ENCODE data around the gene IP6K3.

The IP6K3 gene

DNA sequence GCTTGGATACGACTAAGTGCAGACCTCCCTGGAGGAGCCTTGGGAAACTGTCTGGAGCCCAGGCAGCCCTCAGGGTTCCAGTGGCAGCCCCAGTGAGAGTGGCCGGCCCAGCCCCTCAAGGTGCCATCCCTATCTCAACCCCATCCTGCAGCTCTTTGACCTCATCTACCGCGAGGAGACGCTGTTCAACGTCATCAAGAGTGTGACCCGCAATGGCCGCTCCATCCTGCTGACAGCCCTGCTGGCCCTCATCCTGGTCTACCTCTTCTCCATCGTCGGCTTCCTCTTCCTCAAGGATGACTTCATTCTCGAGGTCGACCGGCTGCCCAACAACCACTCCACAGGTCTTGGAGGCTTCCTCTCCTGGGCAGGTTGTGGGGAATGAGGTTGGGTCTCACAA lies 55.9 kb downstream of the IP6K3 start:
- H3K27ac ChIP-seq, result no peak overlapping the region

GRCh38 chr6:33689879-33690278 lies 56.8 kb downstream of the IP6K3 start:
- H3K27ac ChIP-seq, result no peak overlapping the region
- TF ChIP-seq CTCF (conservative IDR thresholded peaks at IDR 0.05) (no peak), ZFX (IDR thresholded peaks at IDR 0.05) (no peak)

More for the DNA sequence above, 55.9 kb downstream of the IP6K3 start:
- TF ChIP-seq ZFX (IDR thresholded peaks at IDR 0.05) (no peak), CTCF (conservative IDR thresholded peaks at IDR 0.05) (no peak)

GRCh38 chr6:33689148-33689494 lies 57.6 kb downstream of the IP6K3 start:
- TF ChIP-seq CTCF (conservative IDR thresholded peaks at IDR 0.05) (no peak), ZFX (IDR thresholded peaks at IDR 0.05) (no peak)
- no peak overlapping the region for H3K27ac ChIP-seq

DNA sequence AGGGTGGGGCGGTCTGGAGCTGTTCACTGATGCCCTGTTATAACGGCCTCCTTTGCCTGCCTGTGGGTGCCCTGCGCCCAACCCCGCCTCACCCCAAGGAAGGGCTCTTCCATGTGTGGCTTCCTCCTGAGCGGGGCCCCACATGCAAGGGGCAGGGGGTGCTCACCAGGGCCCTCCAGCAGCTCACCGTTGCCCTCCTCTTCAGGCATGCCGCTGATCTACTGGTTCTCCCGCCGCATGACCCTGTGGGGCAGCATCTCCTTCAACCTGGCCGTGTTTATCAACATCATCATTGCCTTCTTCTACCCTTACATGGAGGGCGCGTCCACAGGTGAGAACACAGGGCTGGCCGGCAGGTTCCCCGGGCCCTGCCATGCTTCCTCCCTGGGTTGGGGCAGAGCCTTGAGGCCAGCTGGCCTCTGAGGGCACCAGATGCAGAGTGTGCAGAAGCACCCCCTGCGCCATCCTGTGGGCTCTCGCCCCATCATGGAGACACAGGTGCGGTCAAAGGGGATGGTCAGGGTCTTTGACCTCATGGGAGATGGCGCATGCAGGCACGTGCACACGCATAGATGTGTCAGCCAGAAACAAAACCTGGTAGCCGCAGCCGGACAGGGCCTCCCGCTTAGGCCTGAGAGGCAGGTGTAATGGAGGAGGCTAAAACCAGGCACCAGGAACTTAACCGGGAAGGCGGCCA lies 58.1 kb downstream of the IP6K3 start:
- TF ChIP-seq ZFX (IDR thresholded peaks at IDR 0.05) (no peak), CTCF (conservative IDR thresholded peaks at IDR 0.05) (no peak)

GRCh38 chr6:33688006-33688405 lies 58.7 kb downstream of the IP6K3 start:
- TF ChIP-seq CTCF (conservative IDR thresholded peaks at IDR 0.05) (no peak), ZFX (IDR thresholded peaks at IDR 0.05) (no peak)
- H3K27ac ChIP-seq, result no peak overlapping the region

More for the DNA sequence above, 58.1 kb downstream of the IP6K3 start:
- H3K27ac ChIP-seq, result no peak overlapping the region

GRCh38 chr6:33686981-33687975 lies 59.4 kb downstream of the IP6K3 start:
- H3K27ac ChIP-seq, result no peak overlapping the region
- TF ChIP-seq CTCF (conservative IDR thresholded peaks at IDR 0.05), result no peak
- TF ChIP-seq ZFX (IDR thresholded peaks at IDR 0.05), result no peak

Data from C4-2B (cell line).